ENCODE results near the gene ABHD12B. TPM values are rescaled to one million over a fixed set of nuclear protein-coding genes. Genes with fewer than 3 reads are reported as not detected.

The ABHD12B gene
- total RNA-seq, 1 donor from 2014 or later = not detected

- Mint-ChIP-seq H3K36me3 (ENCODE audit: low read depth, unreplicated experiment) (peaks cover 21% of the 10 kb centered on the region), H3K27ac (ENCODE audit: unreplicated experiment) (no peak overlapping the region), H3K27me3 (ENCODE audit: low read depth, unreplicated experiment) (no peaks in the 10 kb centered on the region), H3K4me3 (ENCODE audit: unreplicated experiment) (no peak overlapping the region), H3K4me1 (ENCODE audit: low read depth, unreplicated experiment) (peaks cover 18% of the 10 kb centered on the region), H3K9me3 (ENCODE audit: unreplicated experiment) (no peaks in the 10 kb centered on the region)
- peaks cover 6% of the 10 kb centered on the region for H3K4me1 ChIP-seq (ENCODE audit: insufficient read depth, low read length)
- H3K79me2 ChIP-seq (ENCODE audit: insufficient read depth, low read length) = no peaks in the 10 kb centered on the region
- no peaks in the 10 kb centered on the region for H3K9me3 ChIP-seq (ENCODE audit: insufficient read depth, low read depth, low read length)
- DNase-seq (ENCODE audit: low read depth) = no peak
- FAIRE-seq = no peak
- no peaks in the 10 kb centered on the region for H3K36me3 ChIP-seq (ENCODE audit: insufficient read depth, low read length)
- H3K9ac ChIP-seq (ENCODE audit: low read length) = no peak overlapping the region
- H3K4me3 ChIP-seq (ENCODE audit: insufficient read depth, low read depth, low read length) = no peak overlapping the region
- TF ChIP-seq EZH2 (IDR thresholded peaks at IDR 0.05; ENCODE audit: insufficient read depth, low read length) (no peak), CTCF (IDR thresholded peaks at IDR 0.05; ENCODE audit: insufficient read depth, low read depth, low read length) (no peak)
- H4K20me1 ChIP-seq (ENCODE audit: insufficient read depth, low read length) = no peaks in the 10 kb centered on the region
- H3K4me2 ChIP-seq (ENCODE audit: low read length) = no peak overlapping the region
- H3K27ac ChIP-seq (ENCODE audit: low read depth, low read length) = no peak overlapping the region
- H2AFZ ChIP-seq (ENCODE audit: low read depth, low read length) = no peak overlapping the region
- no peaks in the 10 kb centered on the region for H3K27me3 ChIP-seq (ENCODE audit: insufficient read depth, low read length)
These were observed 64.1 kb downstream of the ABHD12B start for GRCh38 chr14:50936016-50936340.

- Mint-ChIP-seq H3K4me3 (ENCODE audit: unreplicated experiment) (no peak overlapping the region), H3K9me3 (ENCODE audit: unreplicated experiment) (no peaks in the 10 kb centered on the region), H3K36me3 (ENCODE audit: low read depth, unreplicated experiment) (peaks cover 15% of the 10 kb centered on the region), H3K27me3 (ENCODE audit: low read depth, unreplicated experiment) (no peaks in the 10 kb centered on the region), H3K4me1 (ENCODE audit: low read depth, unreplicated experiment) (peaks cover 23% of the 10 kb centered on the region), H3K27ac (ENCODE audit: unreplicated experiment) (no peak overlapping the region)
- TF ChIP-seq CTCF (IDR thresholded peaks at IDR 0.05; ENCODE audit: insufficient read depth, low read depth, low read length) (no peak), EZH2 (IDR thresholded peaks at IDR 0.05; ENCODE audit: insufficient read depth, low read length) (no peak)
- no peaks in the 10 kb centered on the region for H3K9me3 ChIP-seq (ENCODE audit: insufficient read depth, low read depth, low read length)
- H4K20me1 ChIP-seq (ENCODE audit: insufficient read depth, low read length) = no peaks in the 10 kb centered on the region
- H3K79me2 ChIP-seq (ENCODE audit: insufficient read depth, low read length) = no peaks in the 10 kb centered on the region
- H3K9ac ChIP-seq (ENCODE audit: low read length) = no peak overlapping the region
- no peak overlapping the region for H2AFZ ChIP-seq (ENCODE audit: low read depth, low read length)
- DNase-seq (ENCODE audit: low read depth) = no peak
- no peak overlapping the region for H3K4me3 ChIP-seq (ENCODE audit: insufficient read depth, low read depth, low read length)
- H3K36me3 ChIP-seq (ENCODE audit: insufficient read depth, low read length) = no peaks in the 10 kb centered on the region
- peak overlapping the region; percentile 9 for H3K4me2 ChIP-seq (ENCODE audit: low read length)
- H3K27ac ChIP-seq (ENCODE audit: low read depth, low read length) = no peak overlapping the region
- H3K4me1 ChIP-seq (ENCODE audit: insufficient read depth, low read length) = peaks cover 6% of the 10 kb centered on the region
- H3K27me3 ChIP-seq (ENCODE audit: insufficient read depth, low read length) = no peaks in the 10 kb centered on the region
- FAIRE-seq = no peak
These were observed 65.0 kb downstream of the ABHD12B start for GRCh38 chr14:50936882-50937281.

GRCh38 chr14:50937325-50937724 lies 65.5 kb downstream of the ABHD12B start:
- DNase-seq (ENCODE audit: low read depth) (peak; percentile 80), FAIRE-seq (peak; percentile 23)
- H3K27ac Mint-ChIP-seq (ENCODE audit: unreplicated experiment) = no peak overlapping the region
- Histone ChIP-seq H3K27me3 (ENCODE audit: insufficient read depth, low read length) (no peaks in the 10 kb centered on the region), H3K9me3 (ENCODE audit: insufficient read depth, low read depth, low read length) (no peaks in the 10 kb centered on the region), H3K36me3 (ENCODE audit: insufficient read depth, low read length) (no peaks in the 10 kb centered on the region), H3K4me2 (ENCODE audit: low read length) (peak overlapping the region; percentile 9), H3K9ac (ENCODE audit: low read length) (no peak overlapping the region), H2AFZ (ENCODE audit: low read depth, low read length) (no peak overlapping the region), H4K20me1 (ENCODE audit: insufficient read depth, low read length) (no peaks in the 10 kb centered on the region), H3K4me1 (ENCODE audit: insufficient read depth, low read length) (peaks cover 6% of the 10 kb centered on the region), H3K4me3 (ENCODE audit: insufficient read depth, low read depth, low read length) (no peak overlapping the region), H3K79me2 (ENCODE audit: insufficient read depth, low read length) (no peaks in the 10 kb centered on the region), H3K27ac (ENCODE audit: low read depth, low read length) (no peak overlapping the region)
- no peaks in the 10 kb centered on the region for H3K9me3 Mint-ChIP-seq (ENCODE audit: unreplicated experiment)
- no peaks in the 10 kb centered on the region for H3K27me3 Mint-ChIP-seq (ENCODE audit: low read depth, unreplicated experiment)
- H3K4me1 Mint-ChIP-seq (ENCODE audit: low read depth, unreplicated experiment) = peaks cover 23% of the 10 kb centered on the region
- peaks cover 15% of the 10 kb centered on the region for H3K36me3 Mint-ChIP-seq (ENCODE audit: low read depth, unreplicated experiment)
- TF ChIP-seq EZH2 (IDR thresholded peaks at IDR 0.05; ENCODE audit: insufficient read depth, low read length) (no peak), CTCF (IDR thresholded peaks at IDR 0.05; ENCODE audit: insufficient read depth, low read depth, low read length) (no peak)
- H3K4me3 Mint-ChIP-seq (ENCODE audit: unreplicated experiment) = no peak overlapping the region
